Panc1 (cell line): ENCODE results near the gene RAP1GAP2. TPM values are rescaled to one million over a fixed set of nuclear protein-coding genes. Genes with fewer than 3 reads are reported as not detected.

ENCODE experiments used
- ATAC-seq: fragments of 200-7000 bp; cut with Tn5 transposase; 2 replicates; pipeline ENCODE4 v1.9.1; 2020; ENCODE audit warnings: mild to moderate bottlenecking, moderate library complexity
- BruUV-seq: library from RNA; stranded (reverse); fragments of 400-500 nt; replicated peaks from 2 replicates; lab custom pipeline; 2021; lab: Mats Ljungman, UMichigan
- CTCF ChIA-PET: fragments of 300-600 bp; sonication (Branson Sonifier 250); formaldehyde crosslinking; loops from one replicate; lab custom pipeline; 2022; ENCODE audit warnings: antibody characterized with exemption; lab: Charles Lee
- POLR2A ChIA-PET: fragments of 300-600 bp; sonication (Branson Sonifier 250); formaldehyde crosslinking; loops from one replicate; lab custom pipeline; 2022; ENCODE audit warnings: antibody characterized with exemption; lab: Charles Lee
- DNase-seq: peaks from one replicate; pipeline ENCODE4 v3.0.0-alpha.2; 2010; ENCODE audit warnings: low read depth, low spot score
- H3K27ac ChIP-seq: 2 replicates; pipeline ENCODE4 v1.5.1; 2011; ENCODE audit warnings: mild to moderate bottlenecking, low read length, inconsistent platforms
- H3K27me3 ChIP-seq: fragments of 200-500 bp; sonication (Bioruptor generic); 2 replicates; pipeline ENCODE4 v1.6.0; 2014; ENCODE audit warnings: low read length, inconsistent platforms; ENCODE audit not compliant: control insufficient read depth, insufficient read depth
- H3K36me3 ChIP-seq: fragments of 200-500 bp; sonication (Bioruptor generic); 2 replicates; pipeline ENCODE4 v1.5.1; 2014; ENCODE audit warnings: inconsistent platforms, mild to moderate bottlenecking, low read length, moderate library complexity; ENCODE audit not compliant: control insufficient read depth, insufficient read depth
- H3K4me1 ChIP-seq: 2 replicates; pipeline ENCODE4 v1.5.1; 2011; ENCODE audit warnings: inconsistent platforms, mild to moderate bottlenecking, low read length, moderate library complexity; ENCODE audit not compliant: control insufficient read depth, insufficient read depth
- H3K4me3 ChIP-seq, 2 experiments: 2 replicates each; pipeline ENCODE4 v1.5.1; 2011 to 2012; ENCODE audit warnings: low read depth in 2 of 2, low read length in 2 of 2, mild to moderate bottlenecking in 2 of 2, inconsistent platforms in 1 of 2, moderate library complexity in 1 of 2
- H3K9me3 ChIP-seq: fragments of 200-500 bp; sonication (Bioruptor generic); 2 replicates; pipeline ENCODE4 v1.5.1; 2014; ENCODE audit warnings: low read depth, mild to moderate bottlenecking, inconsistent platforms, low read length, moderate library complexity; ENCODE audit not compliant: control insufficient read depth, insufficient read depth
- POLR2AphosphoS5 ChIP-seq: IDR thresholded peaks from 2 replicates; pipeline ENCODE4 v1.6.1; 2012; ENCODE audit warnings: mild to moderate bottlenecking, low read depth, low read length, moderate library complexity
- SIN3A ChIP-seq: IDR thresholded peaks from 2 replicates; pipeline ENCODE4 v1.6.1; 2012; ENCODE audit warnings: low read depth, mild to moderate bottlenecking, low read length, moderate library complexity, borderline replicate concordance; ENCODE audit not compliant: insufficient read depth
- TCF7L2 ChIP-seq: IDR thresholded peaks from 2 replicates; pipeline ENCODE4 v1.6.1; 2011; ENCODE audit warnings: mild to moderate bottlenecking, low read depth, low read length, inconsistent platforms
- in situ Hi-C: cut with HindIII; loops from 2 replicates; pipeline ENCODE4 v1.10.0; 2016; ENCODE audit warnings: low sequenced_read_pairs, low pct_unique_long_range_greater_than_20kb
- intact Hi-C: fragments of 100-400 bp; cut with micrococcal nuclease; formaldehyde crosslinking; loops from one replicate; pipeline ENCODE4 v1.10.0; 2022; ENCODE audit not compliant: unreplicated experiment
- total RNA-seq: library from RNA; stranded (reverse); gene quantifications from one replicate; pipeline ENCODE4 v1.2.1, GENCODE V29; 2021; ENCODE audit not compliant: unreplicated experiment
- TF ChIP-seq, protein P1 (sequence below), 2 experiments: IDR thresholded peaks; 2 replicates each; pipeline ENCODE4 v1.6.1; 2011 to 2012; ENCODE audit warnings: low read depth in 2 of 2, control low read depth in 1 of 2, low read length in 1 of 2, mild to moderate bottlenecking in 1 of 2, moderate library complexity in 1 of 2; ENCODE audit not compliant: insufficient read depth in 1 of 2
- TF ChIP-seq, protein P2 (sequence below): fragments of 450-650 bp; IDR thresholded peaks from 2 replicates; pipeline ENCODE4 v1.5.1; 2017; ENCODE audit warnings: mild to moderate bottlenecking

RAP1GAP2 gene
- total RNA-seq, 1 experiment from 2014 or later = 10.0 TPM

DNA sequence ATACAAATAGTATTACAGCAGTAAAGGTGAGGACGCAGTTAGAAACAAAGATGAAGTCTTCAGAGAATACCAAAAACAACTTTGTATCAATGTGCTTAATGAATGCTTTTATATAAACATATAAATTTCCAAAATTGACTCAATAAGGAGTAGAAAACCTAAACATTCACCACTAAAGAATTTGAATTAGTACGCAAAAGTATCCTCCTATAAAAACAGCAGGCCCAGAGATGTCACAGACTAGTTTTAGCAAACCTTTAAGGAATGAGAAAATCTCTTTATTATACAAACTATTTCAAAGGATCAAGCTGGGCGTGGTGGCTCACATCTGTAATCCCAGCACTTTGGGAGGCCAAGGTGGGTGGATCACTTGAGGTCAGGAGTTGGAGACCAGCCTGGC lies 180.9 kb downstream of the RAP1GAP2 start:
- in situ Hi-C loops = no loop called here
- TF ChIP-seq SIN3A (no peak), TCF7L2 (no peak), POLR2AphosphoS5 (no peak)
- TF ChIP-seq, protein P1, sequence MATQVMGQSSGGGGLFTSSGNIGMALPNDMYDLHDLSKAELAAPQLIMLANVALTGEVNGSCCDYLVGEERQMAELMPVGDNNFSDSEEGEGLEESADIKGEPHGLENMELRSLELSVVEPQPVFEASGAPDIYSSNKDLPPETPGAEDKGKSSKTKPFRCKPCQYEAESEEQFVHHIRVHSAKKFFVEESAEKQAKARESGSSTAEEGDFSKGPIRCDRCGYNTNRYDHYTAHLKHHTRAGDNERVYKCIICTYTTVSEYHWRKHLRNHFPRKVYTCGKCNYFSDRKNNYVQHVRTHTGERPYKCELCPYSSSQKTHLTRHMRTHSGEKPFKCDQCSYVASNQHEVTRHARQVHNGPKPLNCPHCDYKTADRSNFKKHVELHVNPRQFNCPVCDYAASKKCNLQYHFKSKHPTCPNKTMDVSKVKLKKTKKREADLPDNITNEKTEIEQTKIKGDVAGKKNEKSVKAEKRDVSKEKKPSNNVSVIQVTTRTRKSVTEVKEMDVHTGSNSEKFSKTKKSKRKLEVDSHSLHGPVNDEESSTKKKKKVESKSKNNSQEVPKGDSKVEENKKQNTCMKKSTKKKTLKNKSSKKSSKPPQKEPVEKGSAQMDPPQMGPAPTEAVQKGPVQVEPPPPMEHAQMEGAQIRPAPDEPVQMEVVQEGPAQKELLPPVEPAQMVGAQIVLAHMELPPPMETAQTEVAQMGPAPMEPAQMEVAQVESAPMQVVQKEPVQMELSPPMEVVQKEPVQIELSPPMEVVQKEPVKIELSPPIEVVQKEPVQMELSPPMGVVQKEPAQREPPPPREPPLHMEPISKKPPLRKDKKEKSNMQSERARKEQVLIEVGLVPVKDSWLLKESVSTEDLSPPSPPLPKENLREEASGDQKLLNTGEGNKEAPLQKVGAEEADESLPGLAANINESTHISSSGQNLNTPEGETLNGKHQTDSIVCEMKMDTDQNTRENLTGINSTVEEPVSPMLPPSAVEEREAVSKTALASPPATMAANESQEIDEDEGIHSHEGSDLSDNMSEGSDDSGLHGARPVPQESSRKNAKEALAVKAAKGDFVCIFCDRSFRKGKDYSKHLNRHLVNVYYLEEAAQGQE (IDR thresholded peaks at IDR 0.05; ENCODE audit: insufficient read depth in 1 of 2, low read depth in 2 of 2, low read length in 1 of 2) = no peak
- TF ChIP-seq, protein P2, sequence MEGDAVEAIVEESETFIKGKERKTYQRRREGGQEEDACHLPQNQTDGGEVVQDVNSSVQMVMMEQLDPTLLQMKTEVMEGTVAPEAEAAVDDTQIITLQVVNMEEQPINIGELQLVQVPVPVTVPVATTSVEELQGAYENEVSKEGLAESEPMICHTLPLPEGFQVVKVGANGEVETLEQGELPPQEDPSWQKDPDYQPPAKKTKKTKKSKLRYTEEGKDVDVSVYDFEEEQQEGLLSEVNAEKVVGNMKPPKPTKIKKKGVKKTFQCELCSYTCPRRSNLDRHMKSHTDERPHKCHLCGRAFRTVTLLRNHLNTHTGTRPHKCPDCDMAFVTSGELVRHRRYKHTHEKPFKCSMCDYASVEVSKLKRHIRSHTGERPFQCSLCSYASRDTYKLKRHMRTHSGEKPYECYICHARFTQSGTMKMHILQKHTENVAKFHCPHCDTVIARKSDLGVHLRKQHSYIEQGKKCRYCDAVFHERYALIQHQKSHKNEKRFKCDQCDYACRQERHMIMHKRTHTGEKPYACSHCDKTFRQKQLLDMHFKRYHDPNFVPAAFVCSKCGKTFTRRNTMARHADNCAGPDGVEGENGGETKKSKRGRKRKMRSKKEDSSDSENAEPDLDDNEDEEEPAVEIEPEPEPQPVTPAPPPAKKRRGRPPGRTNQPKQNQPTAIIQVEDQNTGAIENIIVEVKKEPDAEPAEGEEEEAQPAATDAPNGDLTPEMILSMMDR = no peak
- DNase-seq (no peak), ATAC-seq (no peak)
- intact Hi-C loops = no loop called here
- BruUV-seq = no TSS peak
- Histone ChIP-seq H3K27me3 (no peaks in the 10 kb centered on the region), H3K4me1 (no peaks in the 10 kb centered on the region), H3K4me3 (no peak overlapping the region), H3K9me3 (no peaks in the 10 kb centered on the region), H3K36me3 (peaks cover 5% of the 10 kb centered on the region; the same call in 1 of the 2 replicates), H3K27ac (no peak overlapping the region)
- POLR2A ChIA-PET = no interaction called here
- CTCF ChIA-PET = no interaction called here

DNA sequence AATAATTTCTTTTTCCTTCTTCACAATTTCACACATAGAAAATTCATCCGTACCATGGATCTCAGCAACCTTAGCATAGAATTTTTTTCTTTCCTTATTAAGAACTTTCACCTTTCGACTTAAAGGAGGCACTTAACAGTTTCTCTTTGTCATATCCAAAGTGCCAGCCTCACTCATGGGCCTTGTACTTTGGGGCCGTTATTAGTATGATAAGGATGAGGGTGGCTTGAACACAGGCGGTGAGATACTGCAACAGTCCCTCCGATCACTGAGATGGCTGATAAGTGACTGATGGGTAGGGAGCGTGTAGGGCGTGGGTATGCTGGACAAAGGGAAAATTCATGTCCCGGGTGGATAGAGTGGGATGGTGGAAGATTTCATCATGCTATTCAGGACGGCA lies 181.9 kb downstream of the RAP1GAP2 start:
- no TSS peak for BruUV-seq
- in situ Hi-C loops = no loop called here
- Histone ChIP-seq H3K4me3 (no peak overlapping the region), H3K9me3 (no peaks in the 10 kb centered on the region), H3K27ac (no peak overlapping the region), H3K27me3 (no peaks in the 10 kb centered on the region), H3K36me3 (peaks cover 5% of the 10 kb centered on the region; the same call in 1 of the 2 replicates), H3K4me1 (no peaks in the 10 kb centered on the region)
- ATAC-seq (no peak), DNase-seq (no peak)
- TF ChIP-seq, protein P1 (IDR thresholded peaks at IDR 0.05; ENCODE audit: insufficient read depth in 1 of 2, low read depth in 2 of 2, low read length in 1 of 2) = no peak
- TF ChIP-seq POLR2AphosphoS5 (no peak), SIN3A (no peak), TCF7L2 (no peak)
- TF ChIP-seq, protein P2 = no peak
- ChIA-PET POLR2A (no interaction called here), CTCF (no interaction called here)
- intact Hi-C loops = no loop called here
